A673 (cell line): ENCODE measurements around the gene LRRC47.
"Not testable (repeated sequence)": the region's sequence is repeated elsewhere in the genome, so short reads cannot be mapped to it uniquely, and the experiment has no call there.

Experiments
- EZH2 ChIP-seq: fragments of 200-600 bp; sonication (generic); IDR thresholded peaks from 2 replicates; pipeline ENCODE4 v1.6.1; 2017; ENCODE audit warnings: borderline replicate concordance, low read depth, mild to moderate bottlenecking, mixed read lengths, antibody characterized with exemption, low read length; ENCODE audit not compliant: poor library complexity, severe bottlenecking
- TF ChIP-seq, protein P1 (sequence below): fragments of 300-800, 200-600 bp; sonication (generic); conservative IDR thresholded peaks from 2 replicates; pipeline ENCODE4 v1.5.1; 2017; ENCODE audit warnings: low read depth, mild to moderate bottlenecking, antibody characterized with exemption, low read length, moderate library complexity, mixed read lengths

- TF ChIP-seq, protein P1, sequence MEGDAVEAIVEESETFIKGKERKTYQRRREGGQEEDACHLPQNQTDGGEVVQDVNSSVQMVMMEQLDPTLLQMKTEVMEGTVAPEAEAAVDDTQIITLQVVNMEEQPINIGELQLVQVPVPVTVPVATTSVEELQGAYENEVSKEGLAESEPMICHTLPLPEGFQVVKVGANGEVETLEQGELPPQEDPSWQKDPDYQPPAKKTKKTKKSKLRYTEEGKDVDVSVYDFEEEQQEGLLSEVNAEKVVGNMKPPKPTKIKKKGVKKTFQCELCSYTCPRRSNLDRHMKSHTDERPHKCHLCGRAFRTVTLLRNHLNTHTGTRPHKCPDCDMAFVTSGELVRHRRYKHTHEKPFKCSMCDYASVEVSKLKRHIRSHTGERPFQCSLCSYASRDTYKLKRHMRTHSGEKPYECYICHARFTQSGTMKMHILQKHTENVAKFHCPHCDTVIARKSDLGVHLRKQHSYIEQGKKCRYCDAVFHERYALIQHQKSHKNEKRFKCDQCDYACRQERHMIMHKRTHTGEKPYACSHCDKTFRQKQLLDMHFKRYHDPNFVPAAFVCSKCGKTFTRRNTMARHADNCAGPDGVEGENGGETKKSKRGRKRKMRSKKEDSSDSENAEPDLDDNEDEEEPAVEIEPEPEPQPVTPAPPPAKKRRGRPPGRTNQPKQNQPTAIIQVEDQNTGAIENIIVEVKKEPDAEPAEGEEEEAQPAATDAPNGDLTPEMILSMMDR: not testable (repeated sequence)
- TF ChIP-seq EZH2: not testable (repeated sequence)
Measured at GRCh38 chr1:3748316-3748900, 47.9 kb downstream of the LRRC47 start.
